ENCODE data around the gene ZMYND12. TPM values are rescaled to one million over a fixed set of nuclear protein-coding genes. Genes with fewer than 3 reads are reported as not detected.

ZMYND12 gene
- total and polyA plus RNA-seq, 10 donors = 0.46 to 4.3 (median 1.3) TPM; not detected in 1

- 96 to 98% (median 97%) methylated on average over 5 of the region's 5 CpGs for WGBS, 5 donors
- H3K27ac ChIP-seq = no peak overlapping the region
- intact Hi-C loops (cut with DNase I; ENCODE audit: low total_unique reads) = no loop called here
- H3K4me1 ChIP-seq = peaks cover 24 to 37% (median 32%) of the 10 kb centered on the region in 6 donors
- no peak for DNase-seq
- peaks cover 0 to 22% (median 18%) of the 10 kb centered on the region in 6 donors for H3K36me3 ChIP-seq
- no peaks in the 10 kb centered on the region for H3K9me3 ChIP-seq
- H3K27me3 ChIP-seq (replicated peaks in 1 of 7) = no peaks in the 10 kb centered on the region
- no peak overlapping the region for H3K4me3 ChIP-seq
- TF ChIP-seq POLR2AphosphoS5 (IDR thresholded peaks at IDR 0.05) (no peak), POLR2A (IDR thresholded peaks at IDR 0.05) (no peak), CTCF (IDR thresholded peaks at IDR 0.05 in 8 of 11, conservative IDR thresholded peaks at IDR 0.05 in 3 of 11) (no peak)
Observed at GRCh38 chr1:42454403-42454802, 1.4 kb downstream of the ZMYND12 start.

- H3K4me1 ChIP-seq = peaks cover 21 to 27% (median 25%) of the 10 kb centered on the region in 6 donors
- H3K36me3 ChIP-seq = peaks cover 0 to 12% (median 8%) of the 10 kb centered on the region in 6 donors
- intact Hi-C loops (cut with DNase I; ENCODE audit: low total_unique reads) = no loop called here
- H3K9me3 ChIP-seq = no peaks in the 10 kb centered on the region
- DNase-seq = no peak
- no peak overlapping the region for H3K27ac ChIP-seq
- TF ChIP-seq CTCF (IDR thresholded peaks at IDR 0.05 in 8 of 11, conservative IDR thresholded peaks at IDR 0.05 in 3 of 11) = no peak
- no peak for TF ChIP-seq POLR2A (IDR thresholded peaks at IDR 0.05)
- TF ChIP-seq POLR2AphosphoS5 (IDR thresholded peaks at IDR 0.05) = no peak
- no peak overlapping the region for H3K4me3 ChIP-seq
- 89 to 96% (median 90%) methylated on average over 4 of the region's 4 CpGs for WGBS, 5 donors
- no peaks in the 10 kb centered on the region for H3K27me3 ChIP-seq (replicated peaks in 1 of 7)
Observed at GRCh38 chr1:42453386-42453785, 2.4 kb downstream of the ZMYND12 start.

- DNase-seq = no peak
- intact Hi-C loops (cut with DNase I; ENCODE audit: low total_unique reads) = no loop called here
- WGBS, 5 donors = 86 to 96% (median 93%) methylated on average over 1 of the region's 1 CpG
- TF ChIP-seq CTCF (IDR thresholded peaks at IDR 0.05 in 8 of 11, conservative IDR thresholded peaks at IDR 0.05 in 3 of 11) (no peak), POLR2AphosphoS5 (IDR thresholded peaks at IDR 0.05) (no peak), POLR2A (IDR thresholded peaks at IDR 0.05) (no peak)
- H3K27me3 ChIP-seq (replicated peaks in 1 of 7) = no peaks in the 10 kb centered on the region
- H3K27ac ChIP-seq = no peak overlapping the region
- no peaks in the 10 kb centered on the region for H3K9me3 ChIP-seq
- no peak overlapping the region for H3K4me3 ChIP-seq
- peaks cover 0 to 2% (median 1%) of the 10 kb centered on the region in 6 donors for H3K4me1 ChIP-seq
- no peaks in the 10 kb centered on the region for H3K36me3 ChIP-seq
Observed at GRCh38 chr1:42450061-42450460, 5.8 kb downstream of the ZMYND12 start.

- intact Hi-C loops (cut with DNase I; ENCODE audit: low total_unique reads) = no loop called here
- Histone ChIP-seq H3K4me3 (no peak overlapping the region), H3K27me3 (replicated peaks in 1 of 7) (no peaks in the 10 kb centered on the region), H3K9me3 (no peaks in the 10 kb centered on the region), H3K36me3 (no peaks in the 10 kb centered on the region), H3K4me1 (no peaks in the 10 kb centered on the region), H3K27ac (no peak overlapping the region)
- no peak for TF ChIP-seq POLR2AphosphoS5 (IDR thresholded peaks at IDR 0.05)
- no peak for TF ChIP-seq POLR2A (IDR thresholded peaks at IDR 0.05)
- no peak for TF ChIP-seq CTCF (IDR thresholded peaks at IDR 0.05 in 8 of 11, conservative IDR thresholded peaks at IDR 0.05 in 3 of 11)
- no peak for DNase-seq
Observed at GRCh38 chr1:42449256-42449655, 6.6 kb downstream of the ZMYND12 start.

All from spleen (tissue), 11 donors.